ENCODE results near the gene HECA.
"Not testable (repeated sequence)": the region's sequence is repeated elsewhere in the genome, so short reads cannot be mapped to it uniquely, and the experiment has no call there.

The HECA gene

DNA sequence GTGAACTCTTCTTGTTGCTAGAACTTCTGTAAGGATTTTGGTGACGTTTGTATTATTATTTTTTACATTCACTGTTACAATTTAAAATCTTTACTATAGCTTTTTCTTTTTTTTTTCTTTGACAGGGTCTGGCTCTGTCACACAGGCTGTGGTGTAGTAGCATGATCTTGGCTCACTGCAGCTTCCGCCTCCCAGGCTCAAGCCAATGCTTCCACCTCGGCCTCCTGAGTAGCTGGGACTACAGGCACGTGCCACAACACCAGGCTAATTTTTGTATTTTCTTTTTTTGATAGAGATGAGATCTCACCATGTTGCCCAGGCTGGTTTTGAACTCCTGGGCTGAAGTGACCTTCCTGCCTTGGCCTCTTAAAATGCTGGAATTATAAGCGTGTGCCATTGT is 21.2 kb downstream of the HECA start:
- no peak for DNase-seq
- Histone ChIP-seq H3K27me3 (no peaks in the 10 kb centered on the region), H3K9me3 (no peaks in the 10 kb centered on the region), H3K27ac (no peak overlapping the region), H3K4me1 (peaks cover 0 to 73% (median 9%) of the 10 kb centered on the region in 4 donors), H3K4me3 (no peak overlapping the region), H3K36me3 (no peaks in the 10 kb centered on the region)
- intact Hi-C loops (cut with DNase I; ENCODE audit: low total_unique reads) = no loop called here
- TF ChIP-seq, protein P1, sequence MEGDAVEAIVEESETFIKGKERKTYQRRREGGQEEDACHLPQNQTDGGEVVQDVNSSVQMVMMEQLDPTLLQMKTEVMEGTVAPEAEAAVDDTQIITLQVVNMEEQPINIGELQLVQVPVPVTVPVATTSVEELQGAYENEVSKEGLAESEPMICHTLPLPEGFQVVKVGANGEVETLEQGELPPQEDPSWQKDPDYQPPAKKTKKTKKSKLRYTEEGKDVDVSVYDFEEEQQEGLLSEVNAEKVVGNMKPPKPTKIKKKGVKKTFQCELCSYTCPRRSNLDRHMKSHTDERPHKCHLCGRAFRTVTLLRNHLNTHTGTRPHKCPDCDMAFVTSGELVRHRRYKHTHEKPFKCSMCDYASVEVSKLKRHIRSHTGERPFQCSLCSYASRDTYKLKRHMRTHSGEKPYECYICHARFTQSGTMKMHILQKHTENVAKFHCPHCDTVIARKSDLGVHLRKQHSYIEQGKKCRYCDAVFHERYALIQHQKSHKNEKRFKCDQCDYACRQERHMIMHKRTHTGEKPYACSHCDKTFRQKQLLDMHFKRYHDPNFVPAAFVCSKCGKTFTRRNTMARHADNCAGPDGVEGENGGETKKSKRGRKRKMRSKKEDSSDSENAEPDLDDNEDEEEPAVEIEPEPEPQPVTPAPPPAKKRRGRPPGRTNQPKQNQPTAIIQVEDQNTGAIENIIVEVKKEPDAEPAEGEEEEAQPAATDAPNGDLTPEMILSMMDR (IDR thresholded peaks at IDR 0.05) = no peak

DNA sequence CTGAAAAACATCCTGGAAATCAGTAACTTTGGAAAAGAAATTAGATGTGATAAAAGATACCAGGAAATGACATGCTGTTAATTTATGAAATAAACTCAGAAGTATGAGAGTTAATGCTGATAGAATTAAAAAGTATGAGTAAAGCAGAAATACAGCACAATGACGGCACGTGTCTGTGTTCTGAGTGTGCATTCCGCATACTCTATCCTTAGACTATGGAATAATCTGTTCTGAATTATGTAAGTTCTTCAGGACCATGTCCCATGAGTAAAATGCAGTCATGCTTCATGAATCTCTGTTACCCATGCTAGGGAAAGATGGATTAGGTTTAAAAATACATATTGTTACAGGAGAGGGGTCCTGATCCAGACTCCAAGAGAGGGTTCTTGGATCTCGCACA is 21.7 kb downstream of the HECA start:
- H3K36me3 ChIP-seq = no peaks in the 10 kb centered on the region
- no peak overlapping the region for H3K27ac ChIP-seq
- H3K4me1 ChIP-seq = peaks cover 0 to 73% (median 11%) of the 10 kb centered on the region in 4 donors
- no peaks in the 10 kb centered on the region for H3K27me3 ChIP-seq
- no peak for DNase-seq
- intact Hi-C loops (cut with DNase I; ENCODE audit: low total_unique reads) = no loop called here
- TF ChIP-seq, protein P1 (IDR thresholded peaks at IDR 0.05) = no peak
- H3K9me3 ChIP-seq = no peaks in the 10 kb centered on the region
- H3K4me3 ChIP-seq = no peak overlapping the region

DNA sequence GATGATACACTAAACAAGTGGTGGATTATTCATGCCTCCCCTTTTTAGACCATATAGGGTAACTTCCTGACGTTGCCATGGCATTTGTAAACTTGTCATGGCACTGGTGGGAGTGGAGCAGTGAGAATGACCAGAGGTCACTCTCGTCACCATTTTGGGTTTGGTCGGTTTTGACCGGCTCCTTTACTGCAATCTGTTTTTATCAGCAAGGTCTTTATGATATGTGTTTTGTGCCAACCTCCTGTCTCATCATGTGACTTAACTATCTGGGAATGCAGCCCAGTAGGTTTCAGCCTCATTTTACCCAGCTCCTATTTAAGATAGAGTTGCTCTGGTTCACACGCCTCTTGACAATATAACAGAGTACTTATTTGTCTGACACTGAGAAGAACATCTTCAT is 22.2 kb downstream of the HECA start:
- H3K27ac ChIP-seq, DNase-seq: not testable (repeated sequence)
- H3K4me1 ChIP-seq = peaks cover 0 to 73% (median 11%) of the 10 kb centered on the region in 4 donors

DNA sequence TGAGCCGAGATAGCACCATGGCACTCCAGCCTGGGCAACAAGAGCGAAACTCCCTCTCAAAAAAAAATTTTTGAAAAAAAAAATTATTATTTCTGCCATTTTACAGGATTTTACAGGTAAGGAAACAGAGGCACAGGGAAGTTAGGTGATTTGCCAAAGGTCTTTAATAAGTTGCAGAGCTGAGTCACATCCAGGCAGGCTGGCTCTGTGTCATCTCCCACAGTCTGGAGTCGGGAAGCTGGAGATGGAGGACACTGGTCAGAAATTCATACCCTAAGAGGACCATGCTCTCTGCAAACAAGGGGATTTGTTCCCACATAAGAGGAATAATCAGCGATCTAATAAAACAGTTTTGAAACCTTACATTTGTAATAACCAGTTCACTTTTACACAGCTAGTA is 24.1 kb downstream of the HECA start:
- no peak for DNase-seq
- H3K4me1 ChIP-seq = peaks cover 0 to 55% (median 11%) of the 10 kb centered on the region in 4 donors
- intact Hi-C loops (cut with DNase I; ENCODE audit: low total_unique reads) = no loop called here
- no peaks in the 10 kb centered on the region for H3K27me3 ChIP-seq
- no peaks in the 10 kb centered on the region for H3K9me3 ChIP-seq
- H3K36me3 ChIP-seq = no peaks in the 10 kb centered on the region
- no peak overlapping the region for H3K4me3 ChIP-seq
- no peak overlapping the region for H3K27ac ChIP-seq
- TF ChIP-seq, protein P1 (IDR thresholded peaks at IDR 0.05) = no peak

More for the DNA sequence above, 22.2 kb downstream of the HECA start:
- H3K4me3 ChIP-seq; intact Hi-C loops (cut with DNase I; ENCODE audit: low total_unique reads); H3K27me3 ChIP-seq; H3K36me3 ChIP-seq; H3K9me3 ChIP-seq: not testable (repeated sequence)

DNA sequence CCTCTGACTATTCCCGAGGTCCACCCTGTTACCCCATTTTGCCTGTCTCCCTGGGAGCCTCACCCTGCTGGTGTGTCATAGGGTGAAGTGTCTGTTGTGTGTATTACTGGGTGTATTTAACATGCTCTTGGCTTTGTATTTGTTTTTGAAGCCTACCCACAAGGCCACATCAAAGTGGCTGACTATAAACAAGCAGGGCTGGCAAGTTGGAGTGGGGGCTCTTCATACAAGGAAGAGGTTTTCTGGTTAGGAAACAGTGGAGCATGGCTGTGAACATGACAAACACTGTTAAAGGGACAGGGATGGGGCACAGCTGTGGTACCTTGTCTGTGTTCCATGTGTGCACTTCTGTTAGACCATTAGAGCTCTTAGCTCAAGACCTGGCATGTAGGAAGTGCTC is 26.3 kb downstream of the HECA start:
- H3K27me3 ChIP-seq = no peaks in the 10 kb centered on the region
- no peak overlapping the region for H3K27ac ChIP-seq
- H3K36me3 ChIP-seq = peaks cover 0 to 2% (median 1%) of the 10 kb centered on the region in 3 donors
- H3K4me1 ChIP-seq = peaks cover 0 to 41% (median 10%) of the 10 kb centered on the region in 4 donors
- DNase-seq = no peak
- intact Hi-C loops (cut with DNase I; ENCODE audit: low total_unique reads) = no loop called here
- H3K9me3 ChIP-seq = no peaks in the 10 kb centered on the region
- TF ChIP-seq, protein P1 (IDR thresholded peaks at IDR 0.05) = no peak
- no peak overlapping the region for H3K4me3 ChIP-seq

DNA sequence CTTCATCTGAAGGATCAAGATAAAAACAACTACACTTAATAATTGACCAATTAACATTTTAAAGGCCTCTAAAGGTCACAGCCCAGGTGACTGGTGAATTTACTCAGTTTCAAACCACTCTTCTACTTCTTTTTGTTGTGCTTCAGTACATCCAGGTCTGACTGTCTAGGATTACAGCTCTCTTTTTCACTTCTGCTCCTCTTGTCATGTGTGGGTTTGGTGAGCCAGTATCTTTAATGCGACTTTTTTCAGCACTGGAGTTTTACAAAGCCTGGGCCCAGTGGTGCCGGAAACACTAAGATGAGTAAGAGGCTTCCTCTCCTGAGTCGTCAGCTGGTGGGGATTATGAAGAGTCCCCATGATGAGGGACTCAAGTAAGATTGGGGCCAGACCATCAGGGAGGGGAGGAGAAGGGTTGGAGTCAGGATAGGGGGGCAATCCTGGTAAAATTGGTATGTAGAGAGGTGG is 27.0 kb downstream of the HECA start:
- H3K4me3 ChIP-seq = no peak overlapping the region
- TF ChIP-seq, protein P1 (IDR thresholded peaks at IDR 0.05) = no peak
- no peaks in the 10 kb centered on the region for H3K27me3 ChIP-seq
- H3K9me3 ChIP-seq = no peaks in the 10 kb centered on the region
- intact Hi-C loops (cut with DNase I; ENCODE audit: low total_unique reads) = no loop called here
- H3K4me1 ChIP-seq = peaks cover 0 to 34% (median 7%) of the 10 kb centered on the region in 4 donors
- peaks cover 7 to 9% (median 8%) of the 10 kb centered on the region in 3 donors for H3K36me3 ChIP-seq
- H3K27ac ChIP-seq = no peak overlapping the region
- no peak for DNase-seq

Measured in tibial artery (tissue), 4 donors.